Endothelial cell of umbilical vein (primary cell): ENCODE results near the gene FER. TPM values are rescaled to one million over a fixed set of nuclear protein-coding genes. Genes with fewer than 3 reads are reported as not detected.

Experiments used
- BruUV-seq: library from RNA; stranded (reverse); fragments of 400-500 nt; replicated peaks from 2 replicates; lab custom pipeline; 2021; lab: Mats Ljungman, UMichigan
- CTCF ChIA-PET: fragments of 300-600, 350-600 bp; sonication (Branson Sonifier 250); formaldehyde crosslinking; loops from one replicate; lab custom pipeline; 2021; ENCODE audit warnings: antibody characterized with exemption, inconsistent platforms; lab: Charles Lee
- POLR2A ChIA-PET: fragments of 300-600, 350-600 bp; sonication (Branson Sonifier 250); formaldehyde crosslinking; loops from one replicate; lab custom pipeline; 2021; ENCODE audit warnings: antibody characterized with exemption, inconsistent platforms; lab: Charles Lee
- DNase-seq: peaks from one replicate; pipeline ENCODE4 v3.0.0-alpha.2; 2011; ENCODE audit warnings: low read depth, low spot score
- FAIRE-seq: peaks from 2 replicates; lab custom pipeline; 2011; peaks lifted over from hg19 to GRCh38; lab: Jason Lieb, UNC
- H2AFZ ChIP-seq: 2 replicates; pipeline ENCODE4 v1.6.0; 2012; ENCODE audit warnings: low read depth, low read length, control low read depth, inconsistent platforms
- H3K27ac ChIP-seq: 2 replicates; pipeline ENCODE4 v1.5.1; 2011; ENCODE audit warnings: low read depth, mild to moderate bottlenecking, control low read depth, low read length, moderate library complexity; ENCODE audit not compliant: insufficient read depth
- H3K27me3 ChIP-seq, 2 experiments: 2 replicates each; pipeline versions ENCODE4 v1.6.0 to v1.6.1; 2011; ENCODE audit warnings: low read length in 2 of 2, mixed read lengths in 1 of 2; ENCODE audit not compliant: control insufficient read depth in 2 of 2, insufficient read depth in 2 of 2
- H3K36me3 ChIP-seq, 2 experiments: 2 replicates in 1 of 2; 3 replicates in 1 of 2; pipeline ENCODE4 v1.5.1; 2011; ENCODE audit warnings: low read length in 2 of 2, mild to moderate bottlenecking in 1 of 2, moderate library complexity in 1 of 2; ENCODE audit not compliant: control insufficient read depth in 2 of 2, insufficient read depth in 2 of 2; ENCODE audit errors: extremely low read depth in 1 of 2
- H3K4me1 ChIP-seq: 3 replicates; pipeline ENCODE4 v1.5.1; 2011; ENCODE audit warnings: mild to moderate bottlenecking, low read length; ENCODE audit not compliant: control insufficient read depth, insufficient read depth; ENCODE audit errors: extremely low read depth
- H3K4me2 ChIP-seq: 2 replicates; pipeline ENCODE4 v1.6.1; 2011; ENCODE audit warnings: low read length, control low read depth, mixed read lengths; ENCODE audit not compliant: insufficient read depth
- H3K4me3 ChIP-seq, 3 experiments: fragments of 200-600 bp in 1 of 3; sonication (generic), shearing (Covaris generic) in 1 of 3; replicated peaks in 1 of 3; 2 replicates each; pipeline ENCODE4 v1.5.1; 2011 to 2016; ENCODE audit warnings: control low read depth in 3 of 3, low read length in 3 of 3, mild to moderate bottlenecking in 2 of 3, inconsistent platforms in 1 of 3, low read depth in 1 of 3, moderate library complexity in 1 of 3; ENCODE audit not compliant: insufficient read depth in 1 of 3
- H3K79me2 ChIP-seq: 2 replicates; pipeline ENCODE4 v1.6.0; 2012; ENCODE audit warnings: low read length, inconsistent platforms; ENCODE audit not compliant: control insufficient read depth, insufficient read depth
- H3K9ac ChIP-seq: replicated peaks from 2 replicates; pipeline ENCODE3; 2011; ENCODE audit warnings: low read length, control low read depth; ENCODE audit not compliant: insufficient read depth; ENCODE audit errors: extremely low read depth
- H3K9me1 ChIP-seq: replicated peaks from 3 replicates; pipeline ENCODE4 v1.6.0; 2011; ENCODE audit warnings: mild to moderate bottlenecking, low read length; ENCODE audit not compliant: control insufficient read depth, insufficient read depth; ENCODE audit errors: extremely low read depth
- H3K9me3 ChIP-seq: replicated peaks from 2 replicates; pipeline ENCODE4 v1.5.1; 2012; ENCODE audit warnings: low read length, inconsistent platforms; ENCODE audit not compliant: control insufficient read depth, insufficient read depth
- H4K20me1 ChIP-seq: replicated peaks from 2 replicates; pipeline ENCODE3; 2011; ENCODE audit warnings: mild to moderate bottlenecking, low read length; ENCODE audit not compliant: control insufficient read depth, insufficient read depth; ENCODE audit errors: extremely low read depth
- CTCF ChIP-seq, 2 donors: IDR thresholded peaks; 1 replicate in 1 of 2; 2 replicates in 1 of 2; pipeline ENCODE4 v1.5.1; 2011; ENCODE audit warnings: low read length in 2 of 2, mild to moderate bottlenecking in 2 of 2, moderate library complexity in 2 of 2, control low read depth in 1 of 2, inconsistent platforms in 1 of 2, low read depth in 1 of 2; ENCODE audit not compliant: insufficient read depth in 1 of 2; ENCODE audit errors: extremely low read depth in 1 of 2
- EZH2 ChIP-seq: IDR thresholded peaks from 2 replicates; pipeline ENCODE4 v1.6.1; 2012; ENCODE audit warnings: borderline replicate concordance, low read depth, mild to moderate bottlenecking, moderate library complexity, low read length, inconsistent platforms; ENCODE audit not compliant: severe bottlenecking
- FOS ChIP-seq: IDR thresholded peaks from 2 replicates; pipeline ENCODE4 v1.6.1; 2011; ENCODE audit warnings: mild to moderate bottlenecking, low read length, moderate library complexity, borderline replicate concordance; ENCODE audit not compliant: insufficient read depth
- GATA2 ChIP-seq: IDR thresholded peaks from 2 replicates; pipeline ENCODE4 v1.7.0; 2011; ENCODE audit warnings: low read depth, mild to moderate bottlenecking, moderate library complexity, mixed read lengths, low read length; ENCODE audit not compliant: insufficient read length, insufficient read depth
- JUN ChIP-seq: IDR thresholded peaks from 2 replicates; pipeline ENCODE4 v1.6.1; 2011; ENCODE audit warnings: borderline replicate concordance, low read depth; ENCODE audit not compliant: insufficient read length, insufficient read depth
- MAX ChIP-seq: IDR thresholded peaks from 2 replicates; pipeline ENCODE4 v1.6.1; 2011; ENCODE audit not compliant: insufficient read depth, insufficient read length
- POLR2A ChIP-seq: IDR thresholded peaks from 2 replicates; pipeline ENCODE4 v1.6.1; 2012; ENCODE audit warnings: low read depth, mild to moderate bottlenecking, control low read depth, low read length
- dilution Hi-C: fragments of 300-500 bp; cut with MboI; formaldehyde crosslinking; loops from one replicate; pipeline ENCODE4 v1.15.0; 2019; ENCODE audit warnings: low sequenced_read_pairs; ENCODE audit not compliant: extremely low pct_ligation_motif_present
- intact Hi-C: fragments of 100-400 bp; cut with micrococcal nuclease; formaldehyde crosslinking; loops from one replicate; pipeline ENCODE4 v1.10.0; 2022
- polyA plus RNA-seq, 4 experiments: library from polyadenylated mRNA; depleted of rRNA in 3 of 4; stranded (reverse) in 3 of 4; unstranded in 1 of 4; fragments of >200 nt; gene quantifications; 2 replicates each; pipeline versions ENCODE4 v1.2.1 to v1.2.3, GENCODE V29; 2011 to 2012; ENCODE audit warnings: missing spikeins in 1 of 4
- total RNA-seq: library from RNA; stranded (reverse); gene quantifications from 2 replicates; pipeline ENCODE4 v1.2.3, GENCODE V29; 2021

The FER gene
- total and polyA plus RNA-seq, 2 donors (not counting 3 experiments of a cell fraction or from before 2014, with no cell fraction given), result 2.3 to 27.5 TPM

GRCh38 chr5:108857905-108858304 is 110.2 kb downstream of the FER start:
- FAIRE-seq, result no peak
- H3K4me1 ChIP-seq, result no peaks in the 10 kb centered on the region
- no peaks in the 10 kb centered on the region for H3K36me3 ChIP-seq
- H3K4me2 ChIP-seq, result no peak overlapping the region
- H2AFZ ChIP-seq, result no peak overlapping the region
- H3K79me2 ChIP-seq, result no peaks in the 10 kb centered on the region
- BruUV-seq, result no TSS peak
- intact Hi-C loops (no loop called here), dilution Hi-C loops (no loop called here)
- no peaks in the 10 kb centered on the region for H3K9me1 ChIP-seq
- no peak overlapping the region for H3K4me3 ChIP-seq
- H4K20me1 ChIP-seq, result no peaks in the 10 kb centered on the region
- ChIA-PET POLR2A (no interaction called here), CTCF (interaction anchor here (0.7 kb wide), 1 partner anchor 28 kb away, joined by 3 read pairs; no protein-coding TSS in a partner anchor)
- no peaks in the 10 kb centered on the region for H3K27me3 ChIP-seq
- TF ChIP-seq CTCF (IDR thresholded peaks at IDR 0.05; ENCODE audit: extremely low read depth in 1 of 2, insufficient read depth in 1 of 2, low read depth in 1 of 2, low read length in 2 of 2), result no peak
- no peak for TF ChIP-seq FOS
- H3K9ac ChIP-seq, result no peak overlapping the region
- no peak for DNase-seq
- H3K27ac ChIP-seq, result no peak overlapping the region
- H3K9me3 ChIP-seq, result no peaks in the 10 kb centered on the region

- no peaks in the 10 kb centered on the region for H3K36me3 ChIP-seq
- no peak overlapping the region for H2AFZ ChIP-seq
- CTCF ChIA-PET, result interaction anchor here (1.0 kb wide), 1 partner anchor 242 kb away, joined by 3 read pairs; no protein-coding TSS in a partner anchor
- DNase-seq, result peak; percentile 2
- no peaks in the 10 kb centered on the region for H3K27me3 ChIP-seq
- no peaks in the 10 kb centered on the region for H4K20me1 ChIP-seq
- no peak overlapping the region for H3K27ac ChIP-seq
- FAIRE-seq, result no peak
- intact Hi-C loops (no loop called here), dilution Hi-C loops (no loop called here)
- no peak overlapping the region for H3K9ac ChIP-seq
- no peak overlapping the region for H3K4me2 ChIP-seq
- no peaks in the 10 kb centered on the region for H3K4me1 ChIP-seq
- H3K9me1 ChIP-seq, result no peaks in the 10 kb centered on the region
- POLR2A ChIA-PET, result no interaction called here
- no peak overlapping the region for H3K4me3 ChIP-seq
- no peak for TF ChIP-seq GATA2
- TF ChIP-seq POLR2A, result no peak
- no peak for TF ChIP-seq JUN
- TF ChIP-seq MAX, result no peak
- TF ChIP-seq EZH2, result no peak
- no TSS peak for BruUV-seq
- H3K9me3 ChIP-seq, result no peaks in the 10 kb centered on the region
- no peaks in the 10 kb centered on the region for H3K79me2 ChIP-seq
Observed at GRCh38 chr5:108858959-108859358, 111.3 kb downstream of the FER start.
